Activated CD4-positive, alpha-beta T cell treated with anti-CD3 and anti-CD28 coated beads, Interleukin-2, amount 50 U/mL, for 1 hour (primary cell): Measurements from ENCODE around the gene SF1.
"Not testable (repeated sequence)": the region's sequence is repeated elsewhere in the genome, so short reads cannot be mapped to it uniquely, and the experiment has no call there.

Source experiments
- DNase-seq: peaks from one replicate; pipeline ENCODE4 v3.0.0-alpha.2; 2020

Gene SF1

GRCh38 chr11:64778473-64779298 is at the start of gene SF1:
TSS of gene SF1 (minus strand) at chr11:64778542. CDS start at chr11:64778392, 150 bp downstream.
- DNase-seq, result peak; percentile 98

- DNase-seq, result no peak
Observed at GRCh38 chr11:64827451-64827839, 49.1 kb upstream of the SF1 start.

GRCh38 chr11:64826578-64827450 is 48.5 kb upstream of the SF1 start:
- no peak for DNase-seq

GRCh38 chr11:64826062-64826461 is 47.7 kb upstream of the SF1 start:
- no peak for DNase-seq

GRCh38 chr11:64823568-64824119 is 45.3 kb upstream of the SF1 start:
- no peak for DNase-seq

GRCh38 chr11:64817476-64817875 is 39.1 kb upstream of the SF1 start:
- no peak for DNase-seq

GRCh38 chr11:64815433-64815832 is 37.1 kb upstream of the SF1 start:
- not testable (repeated sequence) for DNase-seq

GRCh38 chr11:64814712-64815187 is 36.4 kb upstream of the SF1 start:
- DNase-seq, result no peak

GRCh38 chr11:64813826-64814225 is 35.5 kb upstream of the SF1 start:
- DNase-seq, result no peak

- DNase-seq, result peak; percentile 28
Observed at GRCh38 chr11:64810891-64811272, 32.5 kb upstream of the SF1 start.

GRCh38 chr11:64810271-64810890 is 32.0 kb upstream of the SF1 start, which contains the start of gene MEN1:
TSS of gene MEN1 (minus strand) at chr11:64810551. CDS start at chr11:64810109, 442 bp downstream.
- DNase-seq, result peak; percentile 65

GRCh38 chr11:64809781-64810241 is 31.5 kb upstream of the SF1 start:
- DNase-seq, result no peak

- no peak for DNase-seq
Observed at GRCh38 chr11:64805481-64805880, 27.1 kb upstream of the SF1 start.

- no peak for DNase-seq
Observed at GRCh38 chr11:64804346-64805210, 26.2 kb upstream of the SF1 start.

- no peak for DNase-seq
Observed at GRCh38 chr11:64803846-64804345, 25.6 kb upstream of the SF1 start.

GRCh38 chr11:64803158-64803845 is 25.0 kb upstream of the SF1 start, which contains the start of gene MAP4K2:
TSS of gene MAP4K2 (minus strand) at chr11:64803214. CDS start at chr11:64803149, 65 bp downstream.
- DNase-seq, result peak; percentile 82

- peak; percentile 31 for DNase-seq
Observed at GRCh38 chr11:64802370-64803157, 24.2 kb upstream of the SF1 start.

- no peak for DNase-seq
Observed at GRCh38 chr11:64801561-64802369, 23.4 kb upstream of the SF1 start.

GRCh38 chr11:64801158-64801464 is 22.8 kb upstream of the SF1 start:
- DNase-seq, result no peak
